Activated CD8-positive, alpha-beta memory T cell treated with anti-CD3 and anti-CD28 coated beads for 48 hours (primary cell): Measurements from ENCODE around the gene COL12A1.

ENCODE experiments used
- DNase-seq, 3 experiments: peaks; one replicate each; pipeline ENCODE4 v3.0.0-alpha.2; 2020; ENCODE audit warnings: low read depth in 2 of 3, low spot score in 2 of 3

Gene COL12A1

GRCh38 chr6:75103431-75103830 is 102.4 kb downstream of the COL12A1 start:
- DNase-seq, result no peak

DNA sequence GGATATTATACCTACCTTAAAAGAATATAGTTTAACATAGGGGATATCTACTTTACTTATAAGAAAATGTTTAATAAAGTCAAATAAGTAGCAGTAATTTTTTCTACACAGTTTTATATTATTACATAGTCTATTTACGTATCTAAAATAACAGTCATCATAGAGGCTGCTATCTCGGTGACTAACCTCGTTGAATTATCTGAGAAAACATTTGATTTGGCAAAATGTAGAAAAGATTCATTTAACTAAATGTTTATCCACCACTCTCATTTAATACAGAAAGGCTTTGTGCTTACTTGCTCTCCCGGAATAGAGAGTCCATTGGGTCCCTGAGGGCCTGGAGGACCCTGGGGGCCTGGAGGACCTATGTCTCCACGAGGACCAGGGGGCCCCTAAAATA is 103.6 kb downstream of the COL12A1 start:
- no peak for DNase-seq

DNA sequence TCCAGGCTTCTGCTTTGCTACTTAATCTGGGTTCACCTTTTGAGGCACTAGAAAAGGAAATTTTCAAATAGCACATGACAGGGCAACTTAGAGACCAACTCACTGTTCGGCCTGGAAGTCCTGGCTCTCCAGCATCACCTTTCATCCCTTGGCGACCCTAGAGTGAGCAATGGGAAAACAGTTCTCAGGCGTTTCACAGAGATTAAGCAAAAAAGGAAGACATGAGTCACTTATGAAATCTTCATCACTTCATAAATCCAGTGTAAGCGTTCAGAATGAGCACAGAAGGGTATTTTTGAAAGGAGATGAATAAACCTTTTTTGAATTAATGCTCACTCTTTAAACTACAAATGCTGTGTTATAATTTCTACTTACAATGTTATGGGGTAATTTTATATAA is 104.0 kb downstream of the COL12A1 start:
- DNase-seq, result no peak

DNA sequence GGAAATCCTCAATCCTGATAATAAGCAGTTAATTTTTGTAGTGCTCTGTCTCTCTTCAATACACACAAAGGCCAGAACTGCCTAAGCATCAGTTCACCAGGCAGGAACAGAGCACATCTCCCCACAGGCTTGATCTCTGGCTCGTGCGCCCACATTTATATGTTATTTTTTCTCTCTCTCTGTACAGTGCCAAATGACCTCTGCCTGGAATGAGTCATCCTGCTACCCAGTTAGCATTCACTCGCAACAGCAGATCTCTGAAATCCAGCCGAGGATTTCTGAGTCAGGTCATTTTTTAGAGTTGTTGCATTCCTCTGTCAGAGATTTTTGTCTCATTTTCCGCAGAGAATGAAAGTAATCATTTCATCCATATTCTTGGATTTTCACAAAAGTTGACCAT is 107.1 kb downstream of the COL12A1 start:
- no peak for DNase-seq

DNA sequence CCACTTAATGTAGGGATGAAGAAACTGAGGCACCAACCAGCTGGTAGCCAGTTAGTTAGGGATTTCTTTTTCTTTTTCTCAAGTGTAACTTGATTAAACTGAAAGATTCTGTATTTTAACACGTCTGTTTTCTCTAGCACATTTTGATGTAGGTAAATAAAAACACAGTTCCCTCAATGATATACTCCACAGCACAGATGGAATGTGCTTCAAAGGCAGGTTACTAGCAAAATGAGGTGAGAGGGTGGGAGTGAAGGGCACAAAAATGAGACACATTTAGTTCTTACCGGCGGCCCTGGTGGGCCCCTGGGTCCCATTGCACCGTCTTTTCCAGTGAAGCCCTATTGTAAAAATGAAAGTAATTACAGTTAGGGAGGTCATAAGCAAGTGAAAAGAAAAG is 108.9 kb downstream of the COL12A1 start:
- no peak for DNase-seq

DNA sequence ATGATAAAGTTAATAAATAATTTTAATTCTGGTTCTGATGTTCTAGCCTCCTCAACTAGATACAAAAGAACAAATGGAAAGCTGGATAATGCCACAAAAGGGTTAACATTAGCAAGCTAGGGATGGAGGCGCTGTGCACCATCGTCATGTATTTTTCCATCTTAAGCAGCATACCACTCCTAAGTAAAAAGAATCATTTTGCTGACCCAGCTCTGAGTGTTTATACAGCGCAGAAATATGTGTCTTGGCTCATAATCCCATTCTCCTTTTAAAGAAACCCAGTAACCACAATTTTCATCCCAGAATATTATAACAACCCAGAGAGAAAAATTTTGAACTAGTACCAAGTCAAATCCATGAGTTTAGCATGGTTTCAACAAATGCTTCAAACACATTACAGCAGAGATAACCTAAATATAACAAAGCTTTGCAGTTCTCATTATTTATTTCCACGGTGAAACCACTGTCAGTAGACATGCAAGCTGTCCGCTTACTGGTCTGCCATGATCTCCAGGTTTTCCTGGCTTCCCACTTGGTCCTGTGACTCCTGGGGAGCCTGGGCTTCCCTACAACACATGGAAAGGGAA is 111.1 kb downstream of the COL12A1 start:
- no peak for DNase-seq

GRCh38 chr6:75091467-75092190 is 114.2 kb downstream of the COL12A1 start:
- DNase-seq, result no peak

- no peak for DNase-seq
These were observed 115.3 kb downstream of the COL12A1 start for GRCh38 chr6:75090576-75090975.

GRCh38 chr6:75089921-75090320 is 115.9 kb downstream of the COL12A1 start:
- no peak for DNase-seq

DNA sequence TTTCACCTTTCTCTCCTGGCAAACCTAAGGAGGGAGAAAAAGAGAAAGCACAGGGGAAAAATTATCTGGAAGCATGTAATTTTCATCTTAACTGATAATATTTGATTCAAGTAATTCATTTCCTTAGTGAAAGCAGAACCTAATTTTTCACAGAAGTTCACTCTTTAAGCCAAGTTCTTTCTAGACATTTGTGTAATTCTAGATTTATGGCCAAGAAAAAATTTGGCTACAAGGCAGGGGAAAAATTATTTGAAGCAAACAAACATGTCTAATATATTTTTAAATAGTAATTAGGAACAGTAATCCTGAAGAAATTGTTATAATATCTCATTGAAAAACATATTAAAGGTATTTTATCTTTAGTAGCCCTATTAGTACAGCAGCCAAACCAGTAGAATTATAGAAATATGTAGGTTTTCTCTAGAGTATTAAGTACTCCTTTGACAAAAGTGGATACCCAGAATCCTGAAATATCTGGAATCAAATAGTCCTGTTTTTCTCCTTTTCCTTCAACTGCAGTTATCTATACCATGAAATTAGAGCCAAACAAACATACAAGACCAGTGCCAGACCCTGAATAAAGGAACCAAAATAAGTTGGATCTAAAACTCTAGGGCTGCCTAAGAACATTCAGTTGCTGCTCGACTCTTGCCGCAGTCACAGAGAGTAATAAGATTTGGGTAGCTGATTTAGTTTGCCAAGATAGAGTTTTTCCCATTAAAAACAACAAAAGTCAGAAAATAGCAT is 116.5 kb downstream of the COL12A1 start:
- DNase-seq, result no peak

GRCh38 chr6:75085931-75086635 is 119.8 kb downstream of the COL12A1 start:
- no peak for DNase-seq

GRCh38 chr6:75084872-75085381 is 120.9 kb downstream of the COL12A1 start:
- no peak for DNase-seq

DNA sequence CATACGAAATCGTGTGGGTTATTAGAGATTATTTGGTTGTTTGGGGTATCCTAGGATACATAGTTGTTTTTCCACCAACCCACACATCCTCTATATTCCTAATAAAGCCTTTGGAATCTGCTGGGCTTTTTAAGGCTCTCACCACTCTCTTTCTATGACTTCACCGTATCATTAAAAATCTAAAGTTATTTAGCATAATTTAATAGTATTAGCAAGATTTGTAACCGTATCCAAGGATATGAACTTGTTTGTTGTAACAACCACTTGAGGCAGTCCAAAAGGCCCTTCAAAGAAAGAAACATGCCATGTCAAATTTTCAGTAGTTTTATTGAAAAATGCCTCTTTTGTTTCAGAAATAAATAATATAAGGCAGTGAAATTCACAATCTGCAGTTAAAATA is 121.8 kb downstream of the COL12A1 start:
- no peak for DNase-seq

DNA sequence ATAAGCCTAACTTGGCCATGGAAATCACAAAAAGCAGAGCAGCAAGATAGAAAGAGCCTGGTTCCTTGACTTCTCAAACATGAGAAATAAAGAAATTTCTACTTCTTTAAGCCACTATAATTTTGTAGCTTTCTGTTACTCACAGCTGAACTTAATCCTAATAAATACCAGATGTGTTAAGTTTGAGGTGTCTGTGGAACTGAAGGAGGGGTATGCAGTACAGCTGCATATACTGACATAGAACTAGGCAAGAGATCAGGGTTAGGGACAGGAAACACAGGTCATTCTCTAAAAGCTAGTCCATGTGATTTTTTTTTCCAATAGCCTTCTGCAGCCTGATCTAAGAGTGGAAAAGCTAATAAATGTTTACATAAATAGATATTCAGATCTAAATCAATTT is 123.9 kb downstream of the COL12A1 start:
- DNase-seq, result no peak

GRCh38 chr6:75081047-75081446 is 124.8 kb downstream of the COL12A1 start:
- no peak for DNase-seq

DNA sequence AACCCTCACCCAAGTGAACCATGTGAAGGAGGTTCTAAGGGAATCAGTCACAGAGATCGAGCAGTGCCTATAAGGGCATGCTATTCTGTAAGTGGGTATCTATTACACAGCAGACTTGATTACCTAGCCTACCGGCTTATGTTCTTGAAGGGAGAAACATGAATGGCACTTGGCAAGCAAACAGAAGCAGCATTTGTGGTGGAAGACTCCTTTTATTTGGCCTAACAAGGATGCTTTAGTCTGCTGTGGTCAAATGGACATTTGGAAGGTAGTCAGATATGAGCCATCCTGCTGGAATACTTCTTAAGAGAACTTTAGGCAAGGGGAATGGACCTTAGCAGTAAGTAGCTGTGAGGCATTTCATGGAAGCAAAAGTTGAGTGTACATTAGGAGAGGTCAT is 126.3 kb downstream of the COL12A1 start:
- no peak for DNase-seq

DNA sequence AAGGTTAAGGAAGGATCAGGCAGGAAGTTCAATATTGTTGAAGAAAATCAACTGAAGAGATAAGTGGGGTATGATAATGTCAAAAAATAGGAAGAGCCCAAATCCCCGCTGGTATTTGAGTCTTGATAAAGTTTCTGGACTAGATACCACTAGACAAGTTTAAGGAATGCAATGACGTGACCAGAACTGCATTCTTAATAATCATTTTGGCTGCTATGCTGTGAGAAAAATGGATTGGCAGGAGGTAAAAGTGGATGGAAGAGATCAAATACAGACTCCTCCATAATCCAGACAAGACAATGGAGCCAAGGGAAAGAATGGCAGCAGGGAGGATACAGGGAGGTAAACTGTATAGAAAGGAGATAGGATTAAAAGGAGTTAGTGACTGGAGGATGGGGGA is 128.2 kb downstream of the COL12A1 start:
- no peak for DNase-seq

- no peak for DNase-seq
These were observed 129.8 kb downstream of the COL12A1 start for GRCh38 chr6:75076009-75076408.

GRCh38 chr6:75070244-75070643 is 135.6 kb downstream of the COL12A1 start:
- DNase-seq, result no peak

DNA sequence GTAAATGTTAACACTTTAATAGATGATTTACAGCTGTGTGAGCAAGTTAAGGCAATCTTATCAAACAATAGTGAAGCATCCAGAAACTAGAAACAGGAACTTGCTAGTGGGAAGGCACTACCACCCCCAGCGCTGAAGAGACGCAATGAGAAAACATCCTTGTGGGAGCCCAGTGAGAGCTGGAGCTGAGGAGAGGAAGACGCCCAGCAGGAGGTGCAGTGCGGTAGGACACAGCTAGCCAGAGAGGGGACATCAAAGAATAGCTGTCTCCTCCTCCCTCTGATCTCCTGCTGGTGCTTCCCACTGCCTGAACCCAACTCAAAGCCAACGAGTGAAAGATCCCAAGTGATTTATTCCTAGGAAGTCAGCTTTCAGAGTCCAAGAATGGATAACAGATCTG is 140.3 kb downstream of the COL12A1 start:
- no peak for DNase-seq

DNA sequence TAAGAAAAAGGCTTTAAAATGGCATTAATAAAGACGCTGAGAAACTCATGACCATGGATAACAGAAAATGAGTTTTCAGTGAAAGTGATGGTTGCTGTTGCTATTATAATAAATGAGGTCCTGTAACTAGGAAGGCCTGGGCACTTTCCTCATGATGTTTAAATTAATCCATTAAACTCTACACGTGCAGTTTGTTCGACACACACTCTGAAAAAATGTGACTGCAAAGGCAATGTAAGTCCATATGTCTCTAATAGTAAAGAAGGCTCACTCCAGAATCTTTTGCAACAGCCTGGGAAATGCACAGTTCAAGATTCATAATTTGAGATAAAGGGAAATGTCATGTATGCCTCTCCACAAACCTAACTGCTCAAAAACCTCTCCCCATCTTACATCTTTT is 153.4 kb downstream of the COL12A1 start:
- DNase-seq, result no peak

- no peak for DNase-seq
These were observed 156.5 kb downstream of the COL12A1 start for GRCh38 chr6:75049308-75049707.
